Right lobe of liver (tissue), 6 donors: ENCODE results near the gene RNF113B. TPM values are rescaled to one million over a fixed set of nuclear protein-coding genes. Genes with fewer than 3 reads are reported as not detected.

Source experiments
- ATAC-seq, 4 donors: fragments of 200-7000 bp; cut with Tn5 transposase; one replicate each; pipeline ENCODE4 v1.9.1; 2020; ENCODE audit warnings: mild to moderate bottlenecking in 4 of 4, moderate library complexity in 4 of 4
- DNase-seq, 3 donors: peaks; one replicate each; pipeline ENCODE4 v3.0.0-alpha.2; 2020
- H3K27ac ChIP-seq, 3 donors: fragments of 200-600 bp; one replicate each; pipeline ENCODE4 v1.8.0; 2022
- H3K27me3 ChIP-seq, 2 donors: fragments of 200-600 bp; one replicate each; pipeline ENCODE4 v1.8.0; 2022
- H3K36me3 ChIP-seq, 4 donors: fragments of 200-600 bp; sonication (generic) in 1 of 4; one replicate each; pipeline versions ENCODE4 v1.5.1 to v1.8.0; 2017 to 2022; ENCODE audit warnings: control low read depth in 1 of 4
- H3K4me1 ChIP-seq, 4 donors: fragments of 200-600 bp; sonication (generic) in 1 of 4; one replicate each; pipeline versions ENCODE4 v1.5.1 to v1.8.0; 2017 to 2022; ENCODE audit warnings: control low read depth in 1 of 4
- H3K4me3 ChIP-seq, 3 donors: fragments of 200-600 bp; one replicate each; pipeline ENCODE4 v1.8.0; 2022
- H3K9me3 ChIP-seq, 4 donors: fragments of 200-600 bp; sonication (generic) in 1 of 4; one replicate each; pipeline versions ENCODE4 v1.5.1 to v1.8.0; 2017 to 2022; ENCODE audit warnings: control low read depth in 1 of 4
- CTCF ChIP-seq, 4 donors: fragments of 200-600 bp in 3 of 4; fragments of 450-650 bp in 1 of 4; IDR thresholded peaks; one replicate each; pipeline versions ENCODE4 v1.5.1 to v1.8.0; 2016 to 2022; ENCODE audit warnings: antibody characterized with exemption in 4 of 4, mild to moderate bottlenecking in 2 of 4
- POLR2A ChIP-seq: fragments of 450-650 bp; IDR thresholded peaks from one replicate; pipeline ENCODE4 v1.6.1; 2017; ENCODE audit warnings: antibody characterized with exemption, mild to moderate bottlenecking
- WGBS: methylation state at CpG from one replicate; pipeline ENCODE4 v1.1.6; 2018; ENCODE audit warnings: low coverage, low lambda C conversion rate; ENCODE audit not compliant: insufficient coverage; ENCODE audit errors: missing lambda C conversion rate; 5-methylcytosine and 5-hydroxymethylcytosine counted together
- intact Hi-C, 2 donors: fragments of 100-400 bp; cut with DNase I; formaldehyde crosslinking; loops; one replicate each; pipeline versions ENCODE4 v1.11.2 to v1.14.1; 2022
- total RNA-seq, 6 experiments: library from RNA; depleted of rRNA in 2 of 6; stranded (reverse); fragments of >200 nt in 2 of 6; fragmentation: NEBNext Ultra II Directional in 3 of 6; extraction: Animal tissue kit (Norgen Biotek cat#: 25700) in 3 of 6; gene quantifications; one replicate each; pipeline versions ENCODE4 v1.1.0 to v1.2.4, GENCODE V29; 2016 to 2023
- donor health status: DM: no; HTN: yes; CAD: no.
- donor health status: DM: no; HTN: no; CAD: no.
- donor health status: DM: no; HTN: no; CAD: no.
- donor health status: DM: no; HTN: yes; CAD: no.
- donor health status: DM: no; HTN: yes; CAD: no.

The RNF113B gene
- total RNA-seq, 6 experiments from 2014 or later = not detected

- ATAC-seq = no peak
- H3K9me3 ChIP-seq = no peaks in the 10 kb centered on the region
- intact Hi-C loops = no loop called here
- no peak for TF ChIP-seq POLR2A
- no peak for TF ChIP-seq CTCF (IDR thresholded peaks at IDR 0.05)
- H3K27ac ChIP-seq = no peak overlapping the region
- no peaks in the 10 kb centered on the region for H3K36me3 ChIP-seq
- no peaks in the 10 kb centered on the region for H3K27me3 ChIP-seq
- no peak for DNase-seq
- H3K4me1 ChIP-seq = peaks cover 0 to 26% (median 5%) of the 10 kb centered on the region in 4 donors
- H3K4me3 ChIP-seq = no peak overlapping the region
Measured at GRCh38 chr13:98223741-98224140, 46.7 kb upstream of the RNF113B start.

DNA sequence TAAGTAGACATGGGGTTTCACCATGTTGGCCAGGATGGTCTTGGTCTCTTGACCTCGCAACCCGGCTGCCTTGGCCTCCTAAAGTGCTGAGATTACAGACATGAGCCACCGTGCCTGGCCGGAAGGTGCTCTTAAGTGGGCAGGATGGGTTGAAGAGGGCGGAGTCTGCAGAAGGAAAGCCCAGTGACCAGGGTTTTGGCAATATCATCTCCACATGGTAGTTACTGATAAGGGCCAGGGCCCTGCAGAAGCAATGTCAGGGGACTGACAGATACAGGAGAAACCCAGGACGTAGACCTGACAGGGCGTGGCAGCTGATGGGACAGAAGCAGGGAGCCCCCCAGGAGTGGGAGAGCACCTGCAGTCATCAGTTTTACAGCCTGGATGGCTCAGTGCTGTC lies 45.7 kb upstream of the RNF113B start:
- intact Hi-C loops = no loop called here
- Histone ChIP-seq H3K4me1 (peaks cover 0 to 19% (median 4%) of the 10 kb centered on the region in 4 donors), H3K9me3 (no peaks in the 10 kb centered on the region), H3K27me3 (no peaks in the 10 kb centered on the region), H3K36me3 (no peaks in the 10 kb centered on the region), H3K4me3 (no peak overlapping the region), H3K27ac (no peak overlapping the region)
- no peak for ATAC-seq
- TF ChIP-seq CTCF (IDR thresholded peaks at IDR 0.05) (no peak), POLR2A (no peak)
- 100% methylated on average over 2 of the region's 7 CpGs for WGBS
- DNase-seq = no peak

GRCh38 chr13:98222081-98222554 lies 45.0 kb upstream of the RNF113B start:
- Histone ChIP-seq H3K36me3 (no peaks in the 10 kb centered on the region), H3K9me3 (no peaks in the 10 kb centered on the region), H3K27ac (no peak overlapping the region), H3K4me1 (peaks cover 0 to 19% (median 4%) of the 10 kb centered on the region in 4 donors), H3K27me3 (no peaks in the 10 kb centered on the region), H3K4me3 (no peak overlapping the region)
- DNase-seq (no peak), ATAC-seq (peak in 2 of 4 donors; percentile 16 to 37)
- TF ChIP-seq POLR2A (no peak), CTCF (IDR thresholded peaks at IDR 0.05) (no peak)
- intact Hi-C loops = no loop called here
- WGBS = 55% methylated on average over 4 of the region's 5 CpGs

DNA sequence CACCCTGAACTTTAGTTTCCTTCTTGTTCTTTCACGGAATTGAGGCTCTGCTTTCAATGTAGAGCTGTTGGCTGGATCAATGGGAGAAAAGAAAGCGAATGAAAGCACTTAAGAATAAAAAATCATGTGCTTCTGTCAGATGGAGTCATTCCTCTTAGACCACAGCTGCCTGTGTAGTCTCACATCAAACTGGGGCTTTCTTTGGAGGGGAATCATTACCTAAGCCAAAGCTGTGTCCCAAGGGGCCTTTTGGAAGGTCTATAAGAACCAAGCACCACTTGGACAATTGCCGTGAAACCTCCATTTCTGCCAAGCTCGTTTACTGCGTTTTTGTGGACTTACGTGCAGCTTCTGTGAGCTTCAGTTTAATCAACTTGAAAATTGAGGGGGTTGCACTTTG lies 44.2 kb upstream of the RNF113B start:
- intact Hi-C loops = no loop called here
- H3K4me3 ChIP-seq = no peak overlapping the region
- DNase-seq = no peak
- H3K27ac ChIP-seq = no peak overlapping the region
- H3K9me3 ChIP-seq = no peaks in the 10 kb centered on the region
- 76% methylated on average over 6 of the region's 6 CpGs for WGBS
- no peak for ATAC-seq
- TF ChIP-seq CTCF (IDR thresholded peaks at IDR 0.05) = no peak
- TF ChIP-seq POLR2A = no peak
- peaks cover 0 to 19% (median 4%) of the 10 kb centered on the region in 4 donors for H3K4me1 ChIP-seq
- no peaks in the 10 kb centered on the region for H3K27me3 ChIP-seq
- H3K36me3 ChIP-seq = peaks cover 0 to 1% (median 0%) of the 10 kb centered on the region in 4 donors

- intact Hi-C loops = no loop called here
- Histone ChIP-seq H3K4me1 (peaks cover 0 to 16% (median 4%) of the 10 kb centered on the region in 4 donors), H3K27ac (peak overlapping the region in 1 of 3 donors; percentile 3), H3K4me3 (no peak overlapping the region), H3K27me3 (no peaks in the 10 kb centered on the region), H3K36me3 (peaks cover 0 to 5% (median 0%) of the 10 kb centered on the region in 4 donors), H3K9me3 (no peaks in the 10 kb centered on the region)
- ATAC-seq = no peak
- WGBS = 53% methylated on average over 4 of the region's 4 CpGs
- TF ChIP-seq CTCF (IDR thresholded peaks at IDR 0.05) (no peak), POLR2A (no peak)
- DNase-seq = no peak
Measured at GRCh38 chr13:98220271-98220791, 43.3 kb upstream of the RNF113B start.
